ENCODE results near the gene ZNF436.
"Not testable (repeated sequence)": the region's sequence is repeated elsewhere in the genome, so short reads cannot be mapped to it uniquely, and the experiment has no call there.

The ZNF436 gene

DNA sequence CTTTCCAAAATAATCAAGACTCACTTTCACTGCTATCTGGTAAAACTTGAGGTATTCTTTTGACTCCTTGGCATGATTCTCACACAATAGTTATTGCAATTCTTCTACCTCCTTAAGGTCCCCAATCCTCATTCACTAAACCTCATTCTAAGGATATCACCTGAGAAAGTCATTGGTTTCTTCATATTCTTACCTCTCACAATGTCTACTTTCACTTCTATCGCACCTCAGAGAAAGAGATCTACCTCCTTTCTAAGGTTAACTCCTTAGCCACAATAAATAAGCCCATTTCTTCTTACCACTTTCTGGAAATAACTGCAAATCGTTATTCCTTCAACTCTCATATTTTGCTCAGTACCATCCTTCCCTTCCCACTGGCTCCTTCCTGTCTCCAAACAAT, 44.2 kb downstream of the ZNF436 start:
- ATAC-seq = no peak
- peaks cover 100% of the 10 kb centered on the region for H3K36me3 Mint-ChIP-seq
- H3K4me3 Mint-ChIP-seq = no peak overlapping the region
- H3K4me1 Mint-ChIP-seq = peaks cover 28% of the 10 kb centered on the region
- no peak overlapping the region for H3K27ac Mint-ChIP-seq
- H3K9me3 Mint-ChIP-seq = no peaks in the 10 kb centered on the region
- no peak for DNase-seq (ENCODE audit: low spot score in 2 of 2)

DNA sequence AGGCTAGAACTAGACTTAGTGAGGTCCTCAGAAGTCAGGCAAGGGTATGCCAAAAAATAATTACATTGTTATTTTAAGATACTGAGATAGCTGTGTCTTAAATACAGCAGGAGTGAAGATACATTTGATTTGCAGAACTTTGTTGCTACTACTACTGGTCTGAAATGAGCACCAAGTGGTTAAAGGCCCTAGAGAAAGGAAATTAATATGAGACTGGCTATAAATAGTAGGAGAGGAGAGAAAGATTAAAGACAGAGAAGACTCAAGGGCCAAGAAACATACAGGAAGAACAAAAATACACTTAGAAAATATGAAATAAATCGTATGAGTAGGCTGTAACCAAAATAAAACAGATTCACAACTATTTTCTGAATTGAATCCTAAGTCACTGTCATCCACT, 46.9 kb downstream of the ZNF436 start:
- no peak overlapping the region for H3K27ac Mint-ChIP-seq
- no peak for ATAC-seq
- H3K36me3 Mint-ChIP-seq = peaks cover 100% of the 10 kb centered on the region
- DNase-seq (ENCODE audit: low spot score in 2 of 2) = no peak
- no peaks in the 10 kb centered on the region for H3K9me3 Mint-ChIP-seq
- peaks cover 28% of the 10 kb centered on the region for H3K4me1 Mint-ChIP-seq
- H3K4me3 Mint-ChIP-seq = no peak overlapping the region

GRCh38 chr1:23310280-23310679, 59.4 kb downstream of the ZNF436 start:
- not testable (repeated sequence) for H3K9me3 Mint-ChIP-seq; DNase-seq (ENCODE audit: low spot score in 2 of 2); ATAC-seq; H3K4me3 Mint-ChIP-seq
- Mint-ChIP-seq H3K27ac (peak overlapping the region; percentile 48), H3K36me3 (peaks cover 100% of the 10 kb centered on the region), H3K4me1 (peaks cover 15% of the 10 kb centered on the region)
